ENCODE data around the gene IMPA2.

GRCh38 chr18:12030670-12031069 lies 49.4 kb downstream of the IMPA2 start:
- TF ChIP-seq POLR2A (IDR thresholded peaks at IDR 0.05; ENCODE audit: low read depth, low read length) (no peak), POLR2AphosphoS5 (IDR thresholded peaks at IDR 0.05; ENCODE audit: low read depth, low read length) (no peak)

Measured in GM12892 (cell line).